CD4-positive, alpha-beta T cell treated with Interleukin-15 for 1 hour (primary cell): ENCODE measurements around the gene AKR1B1.

Experiments used
- DNase-seq: peaks from one replicate; pipeline ENCODE4 v3.0.0-alpha.2; 2020

AKR1B1 gene

DNA sequence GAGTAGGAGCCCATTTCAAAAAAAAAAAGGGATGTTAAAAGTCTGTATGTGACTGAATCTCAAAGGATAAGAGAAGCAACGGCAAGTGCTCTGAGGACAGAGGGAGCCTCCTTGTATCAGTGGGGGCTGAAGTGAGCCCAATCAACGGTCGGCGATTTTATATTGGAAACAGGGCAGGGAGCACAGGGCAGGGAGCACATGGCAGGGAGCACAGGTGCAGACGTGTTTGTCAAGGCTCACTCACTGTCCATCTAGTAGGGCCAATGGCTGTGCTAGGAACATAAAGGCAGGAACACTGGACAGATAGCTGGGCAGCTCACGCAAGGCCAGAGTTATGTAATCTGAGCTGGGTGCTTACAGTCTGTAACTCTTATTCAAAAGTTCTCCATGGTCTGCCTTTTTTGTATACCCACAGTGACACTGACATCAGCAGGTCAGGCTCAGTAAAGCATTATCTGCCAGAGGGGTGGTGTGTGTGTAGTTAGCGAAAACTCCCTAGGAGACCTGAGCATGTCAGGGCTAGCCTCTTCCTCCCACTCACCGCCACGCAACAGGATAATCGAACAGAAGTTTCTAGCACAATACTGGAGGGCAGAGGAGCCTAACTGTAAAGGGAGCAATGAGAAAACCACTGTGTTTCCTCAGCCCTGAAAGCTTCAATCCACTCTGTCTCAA is 15.4 kb downstream of the AKR1B1 start:
- no peak for DNase-seq

DNA sequence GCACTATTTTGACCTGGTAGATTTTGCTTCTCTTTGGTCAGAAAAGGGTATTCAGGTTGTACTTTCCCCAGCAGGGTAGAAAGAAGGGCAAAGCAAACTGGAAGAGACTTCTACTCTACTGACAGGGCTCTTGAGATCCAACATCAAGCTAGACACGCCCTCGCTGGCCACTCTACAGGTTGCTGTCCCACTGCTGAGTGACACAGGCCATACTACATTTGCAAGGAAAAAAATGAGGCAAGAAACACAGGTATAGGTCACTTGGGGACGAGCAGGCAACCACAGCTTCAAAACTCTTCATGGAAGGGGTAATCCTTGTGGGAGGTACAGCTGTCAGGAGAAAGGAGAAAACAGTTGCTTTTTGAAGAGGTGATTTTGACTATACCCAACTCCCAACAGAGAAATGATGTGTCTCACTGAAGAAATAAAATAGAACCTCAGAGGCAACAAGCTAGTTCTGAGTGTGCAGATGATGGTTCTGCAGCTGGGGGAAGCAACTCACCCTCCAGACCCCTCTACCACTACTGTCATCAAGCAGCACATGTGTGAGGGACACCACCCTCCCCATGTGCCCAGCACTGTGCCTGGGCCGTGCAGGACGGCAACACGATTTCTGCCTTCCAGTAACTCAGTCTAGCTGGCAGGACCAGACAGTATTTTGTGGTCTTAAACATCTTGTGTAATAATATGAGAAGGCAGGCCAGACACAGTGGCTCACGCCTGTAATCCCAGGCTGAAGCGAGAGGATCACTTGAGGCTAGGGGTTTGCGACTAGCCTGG is 16.3 kb downstream of the AKR1B1 start:
- no peak for DNase-seq

- no peak for DNase-seq
These were observed 17.6 kb downstream of the AKR1B1 start for GRCh38 chr7:134441264-134441663.

DNA sequence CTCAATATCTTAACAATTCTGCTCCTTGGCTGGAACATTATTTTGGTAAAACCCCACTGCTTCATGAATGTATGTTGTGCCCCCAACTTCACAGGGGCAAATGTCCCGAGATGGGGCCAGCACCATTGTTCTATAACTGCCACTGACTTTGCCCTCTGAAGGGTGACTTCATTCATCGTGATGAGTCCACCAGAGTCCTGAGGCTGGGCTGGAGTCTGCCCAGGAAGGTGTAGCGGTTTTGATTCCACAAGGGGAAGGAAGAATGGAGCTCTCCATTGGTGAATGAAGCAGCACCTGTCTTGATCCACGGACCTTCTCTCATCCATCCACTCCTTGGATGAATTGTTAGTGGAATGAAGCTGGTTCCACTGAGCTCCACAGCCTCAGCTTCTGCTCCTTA is 18.4 kb downstream of the AKR1B1 start:
- DNase-seq = no peak

- DNase-seq = no peak
These were observed 18.8 kb downstream of the AKR1B1 start for GRCh38 chr7:134440067-134440466.

- no peak for DNase-seq
These were observed 20.0 kb downstream of the AKR1B1 start for GRCh38 chr7:134438946-134439345.

- DNase-seq = no peak
These were observed 23.6 kb downstream of the AKR1B1 start for GRCh38 chr7:134435161-134435920.

DNA sequence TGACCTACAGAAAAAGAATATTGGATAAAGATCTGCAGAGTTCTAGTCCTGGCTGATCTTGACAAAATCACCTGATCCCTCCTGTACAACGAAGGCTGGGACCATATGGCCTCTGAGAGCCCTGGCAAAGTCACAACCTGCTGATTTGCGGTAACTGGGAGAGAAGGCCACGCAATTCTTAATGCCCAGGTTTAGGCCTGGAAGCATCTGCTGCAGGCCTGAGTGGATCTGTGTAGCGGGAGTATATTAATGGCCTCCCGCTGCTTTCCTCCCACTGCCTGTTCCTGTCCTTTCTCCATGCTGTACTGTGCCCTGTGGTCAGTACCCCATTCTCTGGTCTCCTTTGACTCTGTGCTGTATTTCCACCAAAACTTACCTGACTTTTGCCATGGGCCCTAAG is 24.2 kb downstream of the AKR1B1 start:
- DNase-seq = no peak

DNA sequence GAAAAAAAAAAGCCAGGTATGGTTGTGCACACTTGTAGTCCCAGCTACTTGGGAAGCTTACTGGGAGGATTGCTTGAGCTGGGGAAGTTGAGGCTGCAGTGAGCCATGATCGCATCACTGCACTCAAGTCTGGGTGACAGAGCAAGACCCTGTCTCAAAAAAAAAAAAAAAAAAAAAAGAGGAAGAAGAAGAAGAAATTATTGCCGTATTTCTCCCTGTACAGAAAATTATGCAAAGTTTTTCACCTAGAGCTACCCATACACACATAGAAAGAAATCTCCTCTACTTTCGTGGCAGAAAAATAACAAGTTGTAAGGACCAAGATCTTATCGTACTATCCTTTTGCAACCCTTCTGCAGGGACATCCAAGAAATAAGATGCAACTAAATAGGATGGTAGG is 25.5 kb downstream of the AKR1B1 start:
- no peak for DNase-seq

GRCh38 chr7:134432296-134433152 is 26.4 kb downstream of the AKR1B1 start:
- DNase-seq = peak; percentile 85

- DNase-seq = no peak
These were observed 27.1 kb downstream of the AKR1B1 start for GRCh38 chr7:134431815-134432214.

DNA sequence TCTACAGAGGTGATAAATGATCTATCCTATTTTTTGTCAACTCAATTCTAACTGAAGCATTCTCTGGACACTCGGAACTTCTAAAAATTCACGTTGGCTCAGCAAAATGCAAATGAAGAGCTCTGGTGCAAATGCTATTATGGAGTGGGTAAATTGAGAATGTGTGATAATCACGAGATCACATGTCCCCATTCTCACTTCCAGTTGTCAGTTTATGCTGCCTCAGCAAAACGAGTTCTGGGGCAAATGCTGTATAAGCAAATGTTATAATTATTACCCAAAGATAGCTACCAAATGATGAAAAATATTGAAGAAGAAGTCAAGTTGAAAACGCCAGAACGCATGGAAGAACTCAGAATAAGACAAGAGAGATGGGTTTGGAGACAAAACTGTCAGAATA is 29.4 kb downstream of the AKR1B1 start:
- DNase-seq = no peak

DNA sequence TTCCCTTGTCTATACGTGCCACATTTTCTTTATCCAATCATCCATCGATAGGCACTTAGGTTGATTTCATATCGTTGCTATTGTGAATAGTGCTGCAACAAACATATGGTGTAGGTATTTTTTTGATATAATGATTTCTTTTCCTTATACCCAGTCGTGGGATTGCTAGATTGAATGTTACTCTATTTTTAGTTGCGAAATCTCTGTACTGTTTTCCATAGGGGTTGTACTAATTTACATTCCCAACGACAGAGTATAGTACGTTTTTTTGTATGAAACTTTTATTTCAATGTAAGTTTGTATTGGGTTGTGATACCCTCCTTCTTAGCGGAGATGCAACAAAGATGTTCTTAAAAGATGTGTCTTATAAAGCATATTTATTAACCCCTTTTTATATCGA is 30.0 kb downstream of the AKR1B1 start:
- no peak for DNase-seq

- no peak for DNase-seq
These were observed 31.0 kb downstream of the AKR1B1 start for GRCh38 chr7:134427896-134428295.

- no peak for DNase-seq
These were observed 33.1 kb downstream of the AKR1B1 start for GRCh38 chr7:134425777-134426176.

- no peak for DNase-seq
These were observed 36.3 kb downstream of the AKR1B1 start for GRCh38 chr7:134422638-134423037.

- DNase-seq = no peak
These were observed 36.9 kb downstream of the AKR1B1 start for GRCh38 chr7:134422008-134422407.

GRCh38 chr7:134420424-134421125 is 38.3 kb downstream of the AKR1B1 start:
- DNase-seq = no peak

DNA sequence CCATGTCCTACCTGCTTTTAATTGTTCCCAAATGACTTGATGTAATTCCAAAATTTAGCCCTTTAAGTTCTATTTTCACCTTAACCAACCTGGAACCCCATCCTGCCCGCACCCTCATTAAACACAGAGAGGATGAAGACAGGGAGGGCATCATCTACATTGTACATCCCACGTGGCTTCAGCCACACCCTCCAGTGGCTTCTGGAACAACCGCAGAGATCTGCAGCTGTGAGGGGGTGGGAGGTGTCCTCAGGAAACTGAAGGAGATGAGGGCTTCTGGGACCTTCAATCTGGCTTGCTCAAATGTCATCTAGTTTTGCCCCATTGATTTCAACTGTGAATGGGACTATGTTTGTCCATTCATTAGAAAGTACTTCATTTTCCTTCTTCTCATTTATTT is 39.0 kb downstream of the AKR1B1 start:
- no peak for DNase-seq

DNA sequence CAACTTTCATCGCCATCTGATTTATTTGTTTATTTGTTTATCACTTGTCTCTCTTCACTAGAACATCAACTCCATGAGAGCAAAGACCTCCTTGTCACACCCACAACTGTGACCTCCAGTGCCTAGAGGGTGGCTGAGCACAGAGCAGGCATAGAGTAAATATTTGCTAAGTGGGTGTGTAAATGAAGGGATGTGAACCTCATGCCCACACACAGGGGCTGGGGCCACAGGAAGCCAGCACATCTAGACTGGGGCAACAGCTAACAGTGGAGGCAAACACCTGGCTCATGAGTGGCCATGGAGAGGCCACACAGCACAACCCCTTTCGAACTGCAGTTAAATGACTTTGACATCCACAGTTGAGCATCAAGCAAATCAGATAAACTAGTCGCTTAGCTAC is 39.8 kb downstream of the AKR1B1 start:
- DNase-seq = no peak

GRCh38 chr7:134415700-134416099 is 43.2 kb downstream of the AKR1B1 start:
- no peak for DNase-seq

DNA sequence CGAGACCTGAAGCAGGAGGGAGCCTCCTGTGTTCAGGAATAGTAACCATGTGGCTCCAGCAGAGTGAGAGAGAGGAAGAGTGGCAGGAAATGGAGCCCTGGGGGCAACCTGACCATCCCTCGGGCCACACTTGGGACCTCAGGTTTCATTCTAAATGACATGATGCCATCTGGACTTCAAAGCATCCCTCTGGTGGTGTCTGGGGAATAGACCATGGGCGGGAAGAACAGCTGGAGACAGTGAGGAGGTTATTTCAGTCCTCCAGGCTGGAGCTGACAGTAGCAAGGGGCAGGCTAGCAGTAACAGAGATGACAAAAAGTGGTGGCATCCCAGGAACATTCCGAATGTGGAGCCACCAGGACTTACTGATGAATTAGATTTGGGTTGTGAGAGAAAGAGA is 44.8 kb downstream of the AKR1B1 start:
- no peak for DNase-seq
